Measurements from ENCODE around the gene KCTD16. TPM values are rescaled to one million over a fixed set of nuclear protein-coding genes. Genes with fewer than 3 reads are reported as not detected.

KCTD16 gene
- total RNA-seq, 2 donors from 2014 or later: 0.27 to 0.35 TPM

DNA sequence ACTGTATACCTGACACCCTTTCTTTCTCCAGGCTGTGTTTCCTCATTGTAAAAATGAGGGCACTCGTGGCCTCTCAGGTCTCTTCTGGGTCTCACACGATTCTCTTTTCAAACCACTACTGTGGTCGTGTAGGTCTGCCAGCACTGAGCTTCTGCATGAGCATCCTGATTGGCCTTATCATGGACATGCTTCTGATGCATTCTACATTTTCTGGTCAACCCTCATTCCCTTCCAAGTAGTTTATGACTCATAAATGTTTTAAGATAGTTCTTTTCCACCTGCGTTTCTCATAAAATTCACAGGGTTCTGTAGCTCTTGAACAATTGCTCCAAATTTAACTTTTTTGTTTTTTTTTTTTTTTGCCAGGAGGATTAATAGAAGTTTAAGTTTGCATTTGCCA lies 294.8 kb downstream of the KCTD16 start:
- no peaks in the 10 kb centered on the region for H3K27me3 ChIP-seq (replicated peaks; ENCODE audit: insufficient read depth)

DNA sequence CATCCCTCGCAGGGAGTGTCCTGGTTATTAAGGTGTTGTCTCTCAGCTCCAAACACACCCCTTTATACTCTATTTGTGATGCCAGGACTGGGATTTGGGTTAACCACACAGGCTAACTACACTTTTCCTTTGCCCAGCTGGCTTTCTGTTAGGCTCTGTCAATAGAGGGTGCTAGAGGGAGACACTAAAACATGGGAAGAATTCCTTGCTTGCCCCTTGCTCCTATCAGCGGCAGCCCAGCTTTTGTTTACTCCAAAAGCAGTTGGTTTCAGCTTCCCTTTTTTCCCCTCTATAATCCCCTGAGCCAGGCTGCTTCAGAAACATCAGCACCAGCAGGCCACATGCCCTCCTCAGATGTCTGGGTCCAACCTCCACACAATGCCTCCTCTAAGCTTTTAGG lies 297.1 kb downstream of the KCTD16 start:
- no peak overlapping the region for H3K4me3 ChIP-seq
- ATAC-seq (ENCODE audit: insufficient number of reproducible peaks, low FRiP score, low read depth): no peak
- H3K27ac ChIP-seq: no peak overlapping the region
- no peak for DNase-seq (ENCODE audit: low spot score)
- no peaks in the 10 kb centered on the region for H3K4me1 ChIP-seq (ENCODE audit: control insufficient read depth in 1 of 2, low read depth in 2 of 2)
- H3K27me3 ChIP-seq (replicated peaks; ENCODE audit: insufficient read depth): no peaks in the 10 kb centered on the region
- H3K36me3 ChIP-seq: no peaks in the 10 kb centered on the region
- TF ChIP-seq, protein P1, sequence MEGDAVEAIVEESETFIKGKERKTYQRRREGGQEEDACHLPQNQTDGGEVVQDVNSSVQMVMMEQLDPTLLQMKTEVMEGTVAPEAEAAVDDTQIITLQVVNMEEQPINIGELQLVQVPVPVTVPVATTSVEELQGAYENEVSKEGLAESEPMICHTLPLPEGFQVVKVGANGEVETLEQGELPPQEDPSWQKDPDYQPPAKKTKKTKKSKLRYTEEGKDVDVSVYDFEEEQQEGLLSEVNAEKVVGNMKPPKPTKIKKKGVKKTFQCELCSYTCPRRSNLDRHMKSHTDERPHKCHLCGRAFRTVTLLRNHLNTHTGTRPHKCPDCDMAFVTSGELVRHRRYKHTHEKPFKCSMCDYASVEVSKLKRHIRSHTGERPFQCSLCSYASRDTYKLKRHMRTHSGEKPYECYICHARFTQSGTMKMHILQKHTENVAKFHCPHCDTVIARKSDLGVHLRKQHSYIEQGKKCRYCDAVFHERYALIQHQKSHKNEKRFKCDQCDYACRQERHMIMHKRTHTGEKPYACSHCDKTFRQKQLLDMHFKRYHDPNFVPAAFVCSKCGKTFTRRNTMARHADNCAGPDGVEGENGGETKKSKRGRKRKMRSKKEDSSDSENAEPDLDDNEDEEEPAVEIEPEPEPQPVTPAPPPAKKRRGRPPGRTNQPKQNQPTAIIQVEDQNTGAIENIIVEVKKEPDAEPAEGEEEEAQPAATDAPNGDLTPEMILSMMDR (IDR thresholded peaks at IDR 0.05): no peak
- no peaks in the 10 kb centered on the region for H3K9me3 ChIP-seq

More for the DNA sequence above, 294.8 kb downstream of the KCTD16 start:
- no peak for DNase-seq (ENCODE audit: low spot score)
- H3K9me3 ChIP-seq: no peaks in the 10 kb centered on the region
- ATAC-seq (ENCODE audit: insufficient number of reproducible peaks, low FRiP score, low read depth): no peak
- no peak overlapping the region for H3K27ac ChIP-seq
- TF ChIP-seq, protein P1 (IDR thresholded peaks at IDR 0.05): no peak
- no peaks in the 10 kb centered on the region for H3K36me3 ChIP-seq
- no peaks in the 10 kb centered on the region for H3K4me1 ChIP-seq (ENCODE audit: control insufficient read depth in 1 of 2, low read depth in 2 of 2)
- H3K4me3 ChIP-seq: no peak overlapping the region

DNA sequence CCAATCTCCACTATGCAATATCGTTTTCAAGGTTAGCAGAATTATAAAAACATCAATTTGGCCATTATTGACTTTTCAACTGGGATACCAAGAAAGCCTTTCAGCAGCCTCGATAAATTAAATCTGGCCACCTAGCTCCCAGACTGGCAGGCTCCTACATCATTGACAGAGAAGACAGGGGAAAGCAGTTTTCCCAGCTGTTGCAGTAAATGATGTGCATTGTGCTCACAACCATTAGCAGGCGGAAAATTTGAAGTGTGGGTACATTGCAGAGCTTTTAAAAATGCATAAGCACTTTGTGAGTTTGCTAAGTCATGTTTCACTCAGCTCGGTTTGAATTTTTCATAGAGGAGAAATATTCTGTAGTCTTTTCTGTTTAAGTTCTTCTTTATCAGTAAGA lies 297.9 kb downstream of the KCTD16 start:
- ATAC-seq (ENCODE audit: insufficient number of reproducible peaks, low FRiP score, low read depth) (no peak), DNase-seq (ENCODE audit: low spot score) (no peak)
- H3K27me3 ChIP-seq (replicated peaks; ENCODE audit: insufficient read depth): no peaks in the 10 kb centered on the region
- TF ChIP-seq, protein P1 (IDR thresholded peaks at IDR 0.05): no peak
- H3K4me3 ChIP-seq: no peak overlapping the region
- H3K27ac ChIP-seq: no peak overlapping the region
- H3K9me3 ChIP-seq: no peaks in the 10 kb centered on the region
- H3K4me1 ChIP-seq (ENCODE audit: control insufficient read depth in 1 of 2, low read depth in 2 of 2): no peaks in the 10 kb centered on the region
- H3K36me3 ChIP-seq: no peaks in the 10 kb centered on the region

DNA sequence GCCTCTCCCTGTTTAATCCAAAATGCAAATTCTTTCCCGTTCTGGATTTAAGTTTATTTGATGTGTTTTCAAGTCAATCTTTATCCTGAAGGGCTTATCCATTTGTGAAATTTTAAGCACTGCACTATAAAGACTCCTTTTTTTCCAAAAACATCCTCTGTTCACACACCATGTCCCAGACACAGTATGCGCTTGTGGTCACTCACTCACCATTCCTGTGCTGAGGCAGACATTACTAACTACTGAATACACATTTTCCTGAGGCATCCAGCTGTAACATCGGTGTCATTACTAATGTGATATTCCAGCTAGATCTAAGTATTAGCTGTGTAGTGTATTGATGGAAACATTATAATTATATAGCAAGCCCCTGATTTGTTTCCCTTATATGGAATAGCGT lies 298.4 kb downstream of the KCTD16 start:
- Histone ChIP-seq H3K4me3 (no peak overlapping the region), H3K27ac (no peak overlapping the region), H3K4me1 (ENCODE audit: control insufficient read depth in 1 of 2, low read depth in 2 of 2) (no peaks in the 10 kb centered on the region), H3K36me3 (no peaks in the 10 kb centered on the region), H3K9me3 (no peaks in the 10 kb centered on the region), H3K27me3 (replicated peaks; ENCODE audit: insufficient read depth) (no peaks in the 10 kb centered on the region)
- DNase-seq (ENCODE audit: low spot score) (no peak), ATAC-seq (ENCODE audit: insufficient number of reproducible peaks, low FRiP score, low read depth) (no peak)
- TF ChIP-seq, protein P1 (IDR thresholded peaks at IDR 0.05): no peak

DNA sequence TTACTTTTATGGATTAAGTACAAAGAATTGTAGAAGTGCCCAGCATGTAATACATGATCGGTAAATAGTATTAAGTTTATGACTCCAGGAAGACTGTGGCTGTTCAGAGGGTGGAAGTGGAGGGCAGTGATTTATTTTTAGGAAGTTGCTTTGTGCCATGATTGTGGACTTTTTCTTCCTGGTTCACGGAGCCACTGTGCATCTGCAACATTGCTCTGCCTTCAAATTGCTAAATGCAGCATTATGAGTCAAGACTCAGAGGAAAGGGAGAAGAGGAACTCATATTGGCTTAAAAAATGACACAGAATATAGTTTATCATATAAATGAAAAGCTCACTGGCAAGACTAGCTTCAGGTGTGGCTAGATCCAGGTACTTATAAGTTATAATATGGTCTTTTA lies 301.5 kb downstream of the KCTD16 start:
- Histone ChIP-seq H3K36me3 (no peaks in the 10 kb centered on the region), H3K4me1 (ENCODE audit: control insufficient read depth in 1 of 2, low read depth in 2 of 2) (no peaks in the 10 kb centered on the region), H3K27me3 (replicated peaks; ENCODE audit: insufficient read depth) (no peaks in the 10 kb centered on the region), H3K9me3 (no peaks in the 10 kb centered on the region), H3K4me3 (no peak overlapping the region), H3K27ac (no peak overlapping the region)
- DNase-seq (ENCODE audit: low spot score) (no peak), ATAC-seq (ENCODE audit: insufficient number of reproducible peaks, low FRiP score, low read depth) (no peak)
- TF ChIP-seq, protein P1 (IDR thresholded peaks at IDR 0.05): no peak

All from thoracic aorta (tissue), 2 donors.